H4 (cell line): ENCODE measurements around the gene CLCN1. TPM values are rescaled to one million over a fixed set of nuclear protein-coding genes. Genes with fewer than 3 reads are reported as not detected.

ENCODE experiments used
- DNase-seq: peaks from one replicate; pipeline ENCODE4 v3.0.0-alpha.2; 2015; ENCODE audit warnings: low spot score
- total RNA-seq: library from RNA; depleted of rRNA; stranded (reverse); fragments of >200 nt; shearing (Covaris generic); gene quantifications from 2 replicates; pipeline ENCODE4 v1.2.3, GENCODE V29; 2014

Gene CLCN1
- total RNA-seq, 1 experiment from 2014 or later, result not detected

- no peak for DNase-seq
These were observed 47.4 kb downstream of the CLCN1 start for GRCh38 chr7:143363016-143363937.

DNA sequence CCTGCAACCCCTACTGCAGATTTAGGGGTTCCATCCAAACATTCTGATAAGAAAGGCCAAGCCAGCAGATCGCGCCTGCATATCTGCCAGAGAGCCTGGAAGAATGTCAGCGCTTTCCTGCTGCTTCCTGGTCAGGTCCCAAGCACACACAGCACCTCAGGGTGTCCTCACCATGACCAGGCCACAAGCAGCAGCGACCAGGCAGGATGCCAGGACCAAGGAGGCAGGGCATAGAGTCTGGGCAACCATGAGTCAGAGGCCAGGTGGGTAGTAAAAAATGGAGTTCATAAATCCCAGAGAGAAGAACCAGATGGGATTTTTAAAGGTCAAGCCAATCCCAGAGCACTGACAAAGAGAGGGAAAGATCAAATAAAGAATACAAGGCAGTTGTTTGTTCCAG, 52.1 kb downstream of the CLCN1 start:
- peak; percentile 91 for DNase-seq

DNA sequence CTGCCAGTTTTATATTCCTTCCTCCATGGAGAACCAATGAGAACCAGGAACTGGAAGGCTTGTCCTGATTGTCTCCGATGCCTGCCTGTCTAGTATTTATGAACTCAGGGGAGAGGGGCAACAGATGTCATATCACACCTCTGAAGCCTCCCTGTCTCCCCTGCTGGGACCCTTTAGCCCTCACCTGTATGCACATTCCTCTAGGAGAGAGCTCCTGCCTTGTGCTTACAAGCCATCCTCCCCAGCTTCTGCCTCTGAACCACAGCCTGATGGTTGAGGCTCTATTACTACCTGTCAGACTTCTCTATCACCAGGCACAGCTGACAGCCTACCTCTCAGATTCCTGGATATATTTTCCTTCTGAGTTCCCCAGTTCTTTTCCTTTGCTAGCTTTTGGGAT, 52.5 kb downstream of the CLCN1 start:
- no peak for DNase-seq

DNA sequence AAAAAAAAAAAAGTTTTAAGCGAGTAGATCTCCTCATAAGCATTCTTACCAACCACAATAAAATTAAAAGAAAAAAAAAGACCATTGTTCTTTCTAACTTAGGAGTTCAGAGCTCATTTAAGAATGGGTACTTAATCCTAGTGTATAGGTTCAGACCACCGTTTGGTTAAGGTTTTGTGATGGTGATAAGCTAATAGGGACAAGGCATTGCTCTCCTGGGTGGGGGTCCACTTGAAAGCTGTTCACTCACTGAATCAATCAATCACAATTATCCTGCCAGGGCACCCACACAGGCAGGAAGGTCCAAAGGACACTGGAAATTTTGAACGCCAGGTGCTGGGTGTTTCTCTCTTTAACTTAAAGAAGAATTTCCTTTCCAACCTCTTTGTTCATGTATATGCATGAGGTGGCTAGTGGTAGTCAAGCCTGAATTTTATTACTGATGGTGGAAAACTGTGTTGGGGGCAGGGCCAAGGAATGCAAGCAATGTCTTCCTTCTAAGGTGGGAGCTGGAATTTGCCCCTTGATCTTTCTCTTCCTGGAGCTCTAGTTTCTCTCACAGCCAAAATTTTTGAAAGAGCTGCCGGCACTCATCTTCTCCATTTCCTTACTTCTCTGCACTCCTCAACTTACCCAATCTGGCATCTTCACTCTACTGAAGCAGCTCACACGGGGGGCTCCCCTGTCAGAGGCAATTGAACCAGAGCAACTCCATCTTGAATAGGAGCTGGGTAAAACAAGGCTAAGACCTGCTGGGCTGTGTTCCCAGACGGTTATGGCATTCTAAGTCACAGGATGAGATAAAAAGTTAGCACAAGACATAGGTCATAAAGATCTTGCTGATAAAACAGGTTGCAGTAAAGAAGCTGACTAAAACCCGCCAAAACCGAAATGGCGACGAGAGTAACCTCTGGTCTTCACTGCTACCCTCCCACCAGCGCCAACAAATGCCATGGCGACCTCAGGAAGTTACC, 54.1 kb downstream of the CLCN1 start:
- no peak for DNase-seq

- peak; percentile 86 for DNase-seq
These were observed 56.2 kb downstream of the CLCN1 start for GRCh38 chr7:143372070-143372469.

DNA sequence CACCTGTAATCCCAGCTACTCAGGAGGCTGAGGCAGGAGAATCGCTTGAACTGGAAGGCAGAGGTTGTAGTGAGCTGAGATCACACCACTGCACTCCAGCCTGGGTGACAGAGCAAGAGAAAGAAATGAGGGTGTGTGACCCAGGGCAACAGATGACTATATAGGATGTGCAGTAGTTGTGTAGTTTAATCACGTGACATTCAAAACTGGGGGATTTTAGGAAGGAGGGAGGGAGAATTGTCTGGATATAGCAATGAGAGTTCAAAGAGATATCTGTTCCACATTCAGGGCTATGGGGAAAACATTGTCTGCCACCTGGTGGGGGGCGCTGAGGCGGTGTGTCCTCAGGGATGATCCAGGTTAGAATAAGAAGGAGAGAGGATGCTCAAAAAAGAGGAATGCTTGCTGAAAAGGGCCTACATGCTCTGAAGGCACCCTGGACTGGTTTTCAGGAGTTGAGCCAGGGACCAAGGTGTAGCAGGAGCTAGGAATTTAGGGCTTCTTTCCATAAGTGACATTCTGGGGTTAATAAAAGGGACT, 57.4 kb downstream of the CLCN1 start:
- DNase-seq, result no peak

GRCh38 chr7:143374561-143374960, 58.6 kb downstream of the CLCN1 start:
- no peak for DNase-seq

- no peak for DNase-seq
These were observed 59.6 kb downstream of the CLCN1 start for GRCh38 chr7:143375298-143376034.

GRCh38 chr7:143376396-143376795, 60.5 kb downstream of the CLCN1 start:
- no peak for DNase-seq

DNA sequence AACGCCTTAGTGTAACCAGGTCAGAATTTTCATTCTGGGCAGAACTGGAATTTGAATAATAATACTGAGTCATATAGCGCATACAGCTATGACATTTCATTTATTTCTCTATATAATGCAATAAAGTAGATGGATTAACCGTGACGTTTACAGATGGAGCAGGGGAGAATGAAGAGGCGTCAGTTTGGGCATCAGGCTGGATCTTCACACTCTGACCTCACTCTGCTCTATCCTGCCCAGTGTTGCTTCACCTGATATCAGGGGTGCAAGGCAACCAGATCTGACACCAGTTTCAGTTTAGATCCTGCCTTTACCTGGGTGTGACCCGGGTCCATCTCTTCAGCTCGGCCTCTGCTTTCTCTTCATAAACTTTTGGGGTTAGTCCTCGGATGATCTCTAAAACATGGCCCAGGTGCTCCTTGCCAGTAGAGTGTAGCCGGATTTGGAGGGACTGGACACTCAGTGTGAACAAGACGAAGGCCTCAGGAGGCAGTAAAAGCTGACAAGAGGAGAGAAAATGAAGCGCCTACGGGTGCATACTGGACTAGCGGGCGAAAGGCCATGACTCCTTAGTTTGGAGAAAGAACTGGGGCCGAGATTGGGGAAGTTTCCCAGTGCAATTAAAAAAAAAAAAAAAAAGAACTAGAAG, 63.8 kb downstream of the CLCN1 start:
- no peak for DNase-seq

GRCh38 chr7:143380260-143380645, 64.3 kb downstream of the CLCN1 start:
- DNase-seq, result peak; percentile 83

DNA sequence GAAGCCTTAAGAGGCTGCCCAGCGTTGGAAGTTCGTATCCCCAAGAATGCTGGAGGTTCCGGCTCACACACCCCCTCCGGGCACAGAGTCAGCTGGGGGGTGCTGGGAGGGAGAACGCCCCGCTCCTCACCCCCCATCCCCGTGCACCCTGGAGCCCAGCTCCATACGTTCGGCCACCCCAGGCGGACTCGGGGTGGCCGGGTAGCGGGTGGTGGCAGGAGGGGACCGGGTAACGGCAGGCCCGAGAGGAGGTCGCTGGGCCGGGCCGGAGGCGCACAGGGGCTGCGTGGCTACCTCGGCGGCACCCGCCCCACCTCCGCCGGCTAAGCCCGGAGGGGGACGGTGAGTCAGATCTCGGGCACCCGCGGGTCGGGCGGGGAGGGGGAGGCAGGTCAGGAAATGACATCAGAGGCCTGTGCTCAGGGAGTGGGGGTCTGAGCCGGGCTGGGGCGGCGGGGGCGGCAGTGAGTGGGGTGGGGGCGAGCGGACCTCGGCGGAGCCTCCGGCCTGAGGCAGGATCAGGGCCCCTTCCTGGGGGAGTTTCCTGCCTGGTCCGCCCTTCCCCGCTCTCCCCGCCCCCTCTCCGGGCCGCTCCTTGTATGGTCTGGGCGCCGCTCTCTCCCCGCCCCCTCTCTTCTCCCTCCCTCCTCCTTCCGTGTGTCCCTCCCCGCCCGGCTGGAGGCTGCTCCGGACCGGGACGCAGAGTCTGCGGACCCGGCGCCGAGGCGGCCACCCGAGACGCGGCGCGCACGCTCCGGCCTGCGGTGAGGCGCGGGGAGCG, 64.9 kb downstream of the CLCN1 start, which contains the start of gene ZYX:
ZYX (plus strand) TSS at position 700 of the 781 bp plus-strand sequence. CDS start 227 bp downstream, outside the sequence.
- DNase-seq, result peak; percentile 89

- DNase-seq, result peak; percentile 63
These were observed 65.7 kb downstream of the CLCN1 start for GRCh38 chr7:143381427-143382125.

DNA sequence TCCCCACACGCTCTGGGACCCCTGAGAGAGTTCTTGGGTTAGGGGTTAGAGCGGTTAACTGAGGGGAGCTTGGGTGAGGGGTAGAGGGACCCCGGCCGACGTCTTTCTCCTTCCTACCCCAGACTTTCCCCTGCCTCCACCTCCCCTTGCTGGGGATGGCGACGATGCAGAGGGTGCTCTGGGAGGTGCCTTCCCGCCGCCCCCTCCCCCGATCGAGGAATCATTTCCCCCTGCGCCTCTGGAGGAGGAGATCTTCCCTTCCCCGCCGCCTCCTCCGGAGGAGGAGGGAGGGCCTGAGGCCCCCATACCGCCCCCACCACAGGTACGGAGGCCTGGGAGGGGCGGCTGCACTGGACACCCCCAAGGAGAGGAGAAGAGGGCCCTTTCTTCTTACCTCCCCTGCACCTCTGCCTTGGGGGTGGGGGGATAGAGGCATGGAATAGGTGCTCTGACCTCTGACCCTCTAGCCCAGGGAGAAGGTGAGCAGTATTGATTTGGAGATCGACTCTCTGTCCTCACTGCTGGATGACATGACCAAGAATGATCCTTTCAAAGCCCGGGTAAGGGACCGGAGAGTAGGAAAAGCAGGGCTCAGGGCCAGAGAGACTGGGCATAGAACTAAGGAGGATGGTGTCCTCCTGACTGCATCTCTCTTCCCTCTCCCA, 66.3 kb downstream of the CLCN1 start:
- DNase-seq, result no peak

DNA sequence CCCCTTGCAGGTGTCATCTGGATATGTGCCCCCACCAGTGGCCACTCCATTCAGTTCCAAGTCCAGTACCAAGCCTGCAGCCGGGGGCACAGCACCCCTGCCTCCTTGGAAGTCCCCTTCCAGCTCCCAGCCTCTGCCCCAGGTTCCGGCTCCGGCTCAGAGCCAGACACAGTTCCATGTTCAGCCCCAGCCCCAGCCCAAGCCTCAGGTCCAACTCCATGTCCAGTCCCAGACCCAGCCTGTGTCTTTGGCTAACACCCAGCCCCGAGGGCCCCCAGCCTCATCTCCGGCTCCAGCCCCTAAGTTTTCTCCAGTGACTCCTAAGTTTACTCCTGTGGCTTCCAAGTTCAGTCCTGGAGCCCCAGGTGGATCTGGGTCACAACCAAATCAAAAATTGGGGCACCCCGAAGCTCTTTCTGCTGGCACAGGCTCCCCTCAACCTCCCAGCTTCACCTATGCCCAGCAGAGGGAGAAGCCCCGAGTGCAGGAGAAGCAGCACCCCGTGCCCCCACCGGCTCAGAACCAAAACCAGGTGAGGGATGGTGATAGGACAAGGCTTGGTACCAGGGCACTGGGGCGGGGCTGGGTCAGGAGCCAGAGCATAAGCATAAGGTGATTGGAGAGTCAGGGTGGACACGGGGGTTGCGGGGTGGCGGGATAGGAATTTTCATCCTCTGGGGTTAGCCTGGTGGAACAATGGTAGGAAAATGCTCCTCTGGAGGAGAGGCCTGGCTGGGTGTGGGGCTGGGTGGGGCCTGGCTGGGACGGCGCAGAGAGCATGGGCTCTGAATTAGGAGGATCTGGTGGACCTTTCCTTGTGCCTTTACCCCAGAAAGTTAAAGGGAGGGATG, 67.1 kb downstream of the CLCN1 start:
- DNase-seq, result no peak

- DNase-seq, result no peak
These were observed 67.7 kb downstream of the CLCN1 start for GRCh38 chr7:143383642-143383957.

- DNase-seq, result no peak
These were observed 68.2 kb downstream of the CLCN1 start for GRCh38 chr7:143384148-143384547.
